Coronary artery (tissue), 2 donors: ENCODE results near the gene CRABP2.

ENCODE experiments used
- DNase-seq: peaks from one replicate; pipeline ENCODE4 v3.0.0-alpha.2; 2017; ENCODE audit warnings: low spot score
- H3K27ac ChIP-seq, 2 donors: fragments of 200-600 bp; sonication (generic); one replicate each; pipeline ENCODE4 v1.5.1; 2016 to 2019
- H3K4me3 ChIP-seq: fragments of 200-600 bp; sonication (generic); 2 replicates; pipeline ENCODE4 v1.5.1; 2016; ENCODE audit warnings: mild to moderate bottlenecking, moderate library complexity
- CTCF ChIP-seq: fragments of 200-600 bp; sonication (generic); IDR thresholded peaks from one replicate; pipeline ENCODE4 v1.5.1; 2019; ENCODE audit warnings: antibody characterized with exemption

Gene CRABP2

GRCh38 chr1:156721131-156721530, 15.7 kb upstream of the CRABP2 start:
- no peak overlapping the region for H3K27ac ChIP-seq
- no peak for DNase-seq
- TF ChIP-seq CTCF, result no peak
- H3K4me3 ChIP-seq, result no peak overlapping the region

- no peak overlapping the region for H3K27ac ChIP-seq
- H3K4me3 ChIP-seq, result no peak overlapping the region
- TF ChIP-seq CTCF, result no peak
- no peak for DNase-seq
These were observed 12.0 kb upstream of the CRABP2 start for GRCh38 chr1:156717351-156717750.

GRCh38 chr1:156714830-156715229, 9.4 kb upstream of the CRABP2 start:
- no peak for TF ChIP-seq CTCF
- no peak overlapping the region for H3K27ac ChIP-seq

GRCh38 chr1:156712626-156713025, 7.2 kb upstream of the CRABP2 start:
- Histone ChIP-seq H3K27ac (no peak overlapping the region), H3K4me3 (no peak overlapping the region)
- no peak for DNase-seq
- TF ChIP-seq CTCF, result no peak

More at GRCh38 chr1:156714830-156715229, 9.4 kb upstream of the CRABP2 start:
- H3K4me3 ChIP-seq, result no peak overlapping the region
- no peak for DNase-seq

- no peak for DNase-seq
- no peak overlapping the region for H3K4me3 ChIP-seq
- no peak overlapping the region for H3K27ac ChIP-seq
- no peak for TF ChIP-seq CTCF
These were observed 5.8 kb upstream of the CRABP2 start for GRCh38 chr1:156711011-156711817.

- TF ChIP-seq CTCF, result no peak
- Histone ChIP-seq H3K4me3 (no peak overlapping the region), H3K27ac (peak overlapping the region; percentile 16 to 89)
- peak; percentile 88 for DNase-seq
These were observed 4.5 kb upstream of the CRABP2 start for GRCh38 chr1:156709757-156710489.

- Histone ChIP-seq H3K27ac (peak overlapping the region; percentile 16 to 89), H3K4me3 (no peak overlapping the region)
- DNase-seq, result no peak
- no peak for TF ChIP-seq CTCF
These were observed 3.6 kb upstream of the CRABP2 start for GRCh38 chr1:156709031-156709430.
